OCI-LY7 (cell line): ENCODE measurements around the gene KRT83. TPM values are rescaled to one million over a fixed set of nuclear protein-coding genes. Genes with fewer than 3 reads are reported as not detected.

Source experiments
- BruUV-seq: library from RNA; stranded (reverse); fragments of 400-500 nt; replicated peaks from 2 replicates; lab custom pipeline; 2021; lab: Mats Ljungman, UMichigan
- CTCF ChIA-PET: fragments of 300-600 bp; sonication (Branson Sonifier 250); formaldehyde crosslinking; loops from one replicate; lab custom pipeline; 2022; ENCODE audit warnings: antibody characterized with exemption; ENCODE audit not compliant: unreplicated experiment; lab: Charles Lee
- POLR2A ChIA-PET: fragments of 300-600 bp; sonication (Branson Sonifier 250); formaldehyde crosslinking; loops from one replicate; lab custom pipeline; 2022; ENCODE audit warnings: antibody characterized with exemption; lab: Charles Lee
- DNase-seq: peaks from one replicate; pipeline ENCODE4 v3.0.0-alpha.2; 2015; ENCODE audit warnings: low spot score
- H2AFZ ChIP-seq: fragments of 200-600 bp; sonication (generic), shearing (Covaris generic); 2 replicates; pipeline ENCODE4 v1.6.1; 2014; ENCODE audit warnings: mild to moderate bottlenecking, antibody characterized with exemption, low read length, moderate library complexity
- H3K27ac ChIP-seq: fragments of 200-600 bp; sonication (generic); 2 replicates; pipeline ENCODE4 v1.5.1; 2014; ENCODE audit warnings: mixed run types, low read depth, mild to moderate bottlenecking, moderate library complexity, low read length, inconsistent platforms; ENCODE audit not compliant: poor library complexity, severe bottlenecking
- H3K36me3 ChIP-seq: fragments of 200-600 bp; sonication (generic); 2 replicates; pipeline ENCODE4 v1.6.1; 2014; ENCODE audit warnings: mild to moderate bottlenecking, antibody characterized with exemption, low read length, moderate library complexity, mixed read lengths; ENCODE audit not compliant: insufficient read depth
- H3K4me1 ChIP-seq: fragments of 200-600 bp; sonication (generic); 2 replicates; pipeline ENCODE4 v1.5.1; 2014; ENCODE audit warnings: mild to moderate bottlenecking, low read length; ENCODE audit not compliant: insufficient read depth, poor library complexity, severe bottlenecking
- H3K4me2 ChIP-seq: fragments of 200-600 bp; sonication (generic); 2 replicates; pipeline ENCODE4 v1.6.1; 2014; ENCODE audit warnings: mild to moderate bottlenecking, low read length
- H3K4me3 ChIP-seq: fragments of 200-600 bp; sonication (generic); 2 replicates; pipeline ENCODE4 v1.5.1; 2014; ENCODE audit warnings: mild to moderate bottlenecking, low read depth, low read length; ENCODE audit not compliant: poor library complexity, severe bottlenecking
- H3K79me2 ChIP-seq: fragments of 200-600 bp; sonication (generic); 2 replicates; pipeline ENCODE4 v1.6.1; 2016; ENCODE audit warnings: low read depth, mild to moderate bottlenecking, low read length, moderate library complexity, mixed read lengths; ENCODE audit not compliant: insufficient read depth
- H3K9me2 ChIP-seq: fragments of 200-600 bp; sonication (generic); 2 replicates; pipeline ENCODE4 v1.6.1; 2016; ENCODE audit warnings: mild to moderate bottlenecking, low read length, mixed read lengths; ENCODE audit not compliant: insufficient read depth
- H3K9me3 ChIP-seq: fragments of 200-600 bp; sonication (generic); 2 replicates; pipeline ENCODE4 v1.6.1; 2014; ENCODE audit warnings: mild to moderate bottlenecking, mixed run types, low read length, mixed read lengths
- H4K20me1 ChIP-seq: fragments of 200-600 bp; sonication (generic); 2 replicates; pipeline ENCODE4 v1.6.1; 2014; ENCODE audit warnings: mild to moderate bottlenecking, antibody characterized with exemption, low read length, moderate library complexity, mixed read lengths; ENCODE audit not compliant: insufficient read depth
- EZH2phosphoT487 ChIP-seq: fragments of 200-600 bp; sonication (generic); IDR thresholded peaks from 2 replicates; pipeline ENCODE4 v1.6.1; 2018; ENCODE audit warnings: low read depth, borderline replicate concordance, mild to moderate bottlenecking, mixed run types, antibody characterized with exemption, low read length, moderate library complexity, mixed read lengths
- intact Hi-C: fragments of 100-400 bp; cut with micrococcal nuclease; formaldehyde crosslinking; loops from one replicate; pipeline ENCODE4 v1.10.0; 2022; ENCODE audit not compliant: unreplicated experiment
- total RNA-seq, 2 experiments: library from RNA; depleted of rRNA in 1 of 2; stranded (reverse); fragments of >200 nt in 1 of 2; shearing (Covaris generic) in 1 of 2; gene quantifications; 2 replicates each; pipeline ENCODE4 v1.2.3, GENCODE V29; 2014 to 2022
- TF ChIP-seq, protein P1 (sequence below): fragments of 200-600 bp; sonication (generic); conservative IDR thresholded peaks from 2 replicates; pipeline ENCODE4 v1.5.1; 2014; ENCODE audit warnings: mild to moderate bottlenecking, antibody characterized with exemption, low read length, moderate library complexity, mixed read lengths

Gene KRT83
- total RNA-seq, 2 experiments from 2014 or later = not detected

DNA sequence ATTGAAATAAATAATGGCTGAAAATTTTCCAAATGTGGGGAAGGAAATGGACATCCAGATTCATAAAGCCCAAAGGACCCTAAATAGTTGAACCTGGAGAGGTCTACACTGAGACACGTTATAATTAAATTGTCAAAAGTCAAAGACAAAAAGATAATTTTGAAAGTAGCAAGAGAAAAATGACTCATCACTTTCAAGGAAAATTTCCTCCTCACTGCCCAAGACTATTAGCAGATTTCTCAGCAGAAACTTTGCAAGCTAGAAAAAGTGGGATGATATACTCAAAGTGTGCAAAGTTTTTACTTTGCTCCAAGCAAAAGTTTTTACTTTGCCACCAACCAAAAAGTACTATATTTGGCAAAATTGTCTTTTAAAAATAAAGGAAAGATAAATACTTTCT lies 15.9 kb upstream of the KRT83 start:
- Histone ChIP-seq H3K36me3 (no peaks in the 10 kb centered on the region), H3K79me2 (no peaks in the 10 kb centered on the region), H2AFZ (no peak overlapping the region), H3K4me2 (no peak overlapping the region), H3K9me3 (no peaks in the 10 kb centered on the region), H3K4me1 (no peaks in the 10 kb centered on the region), H3K27ac (no peak overlapping the region), H4K20me1 (no peaks in the 10 kb centered on the region), H3K4me3 (no peak overlapping the region), H3K9me2 (no peaks in the 10 kb centered on the region)
- POLR2A ChIA-PET = interaction anchor here (1.2 kb wide), 1 partner anchor 17 kb away, joined by 3 read pairs; no protein-coding TSS in a partner anchor
- intact Hi-C loops = no loop called here
- no peak for DNase-seq
- TF ChIP-seq EZH2phosphoT487 = no peak
- TF ChIP-seq, protein P1, sequence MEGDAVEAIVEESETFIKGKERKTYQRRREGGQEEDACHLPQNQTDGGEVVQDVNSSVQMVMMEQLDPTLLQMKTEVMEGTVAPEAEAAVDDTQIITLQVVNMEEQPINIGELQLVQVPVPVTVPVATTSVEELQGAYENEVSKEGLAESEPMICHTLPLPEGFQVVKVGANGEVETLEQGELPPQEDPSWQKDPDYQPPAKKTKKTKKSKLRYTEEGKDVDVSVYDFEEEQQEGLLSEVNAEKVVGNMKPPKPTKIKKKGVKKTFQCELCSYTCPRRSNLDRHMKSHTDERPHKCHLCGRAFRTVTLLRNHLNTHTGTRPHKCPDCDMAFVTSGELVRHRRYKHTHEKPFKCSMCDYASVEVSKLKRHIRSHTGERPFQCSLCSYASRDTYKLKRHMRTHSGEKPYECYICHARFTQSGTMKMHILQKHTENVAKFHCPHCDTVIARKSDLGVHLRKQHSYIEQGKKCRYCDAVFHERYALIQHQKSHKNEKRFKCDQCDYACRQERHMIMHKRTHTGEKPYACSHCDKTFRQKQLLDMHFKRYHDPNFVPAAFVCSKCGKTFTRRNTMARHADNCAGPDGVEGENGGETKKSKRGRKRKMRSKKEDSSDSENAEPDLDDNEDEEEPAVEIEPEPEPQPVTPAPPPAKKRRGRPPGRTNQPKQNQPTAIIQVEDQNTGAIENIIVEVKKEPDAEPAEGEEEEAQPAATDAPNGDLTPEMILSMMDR = no peak
- CTCF ChIA-PET = no interaction called here
- BruUV-seq = no TSS peak

DNA sequence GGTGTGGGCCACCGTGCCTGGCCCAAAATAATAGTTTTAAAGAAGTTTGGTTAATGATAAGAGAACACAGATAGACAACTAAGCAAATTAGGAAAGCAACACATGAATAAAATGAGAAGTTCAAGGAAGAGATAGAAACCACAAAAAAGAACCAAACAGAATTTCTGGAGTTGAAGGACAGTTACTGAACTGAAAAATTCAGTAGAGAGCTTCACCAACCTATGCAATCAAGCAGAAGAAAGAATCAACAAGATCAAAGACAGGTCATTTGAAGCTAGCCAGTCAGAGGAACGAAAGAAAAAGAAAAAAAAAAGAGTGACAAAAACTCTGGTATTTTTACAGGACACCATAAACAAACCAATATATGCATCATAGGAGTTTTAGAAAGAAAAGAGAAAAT lies 15.4 kb upstream of the KRT83 start:
- H3K4me3 ChIP-seq = no peak overlapping the region
- H4K20me1 ChIP-seq = no peaks in the 10 kb centered on the region
- ChIA-PET CTCF (no interaction called here), POLR2A (no interaction called here)
- no peaks in the 10 kb centered on the region for H3K9me2 ChIP-seq
- no peak overlapping the region for H3K27ac ChIP-seq
- no peaks in the 10 kb centered on the region for H3K4me1 ChIP-seq
- no peak overlapping the region for H2AFZ ChIP-seq
- intact Hi-C loops = no loop called here
- DNase-seq = no peak
- no peaks in the 10 kb centered on the region for H3K79me2 ChIP-seq
- H3K4me2 ChIP-seq = no peak overlapping the region
- no peaks in the 10 kb centered on the region for H3K36me3 ChIP-seq
- BruUV-seq = no TSS peak
- no peaks in the 10 kb centered on the region for H3K9me3 ChIP-seq
- no peak for TF ChIP-seq EZH2phosphoT487
- TF ChIP-seq, protein P1 = no peak

DNA sequence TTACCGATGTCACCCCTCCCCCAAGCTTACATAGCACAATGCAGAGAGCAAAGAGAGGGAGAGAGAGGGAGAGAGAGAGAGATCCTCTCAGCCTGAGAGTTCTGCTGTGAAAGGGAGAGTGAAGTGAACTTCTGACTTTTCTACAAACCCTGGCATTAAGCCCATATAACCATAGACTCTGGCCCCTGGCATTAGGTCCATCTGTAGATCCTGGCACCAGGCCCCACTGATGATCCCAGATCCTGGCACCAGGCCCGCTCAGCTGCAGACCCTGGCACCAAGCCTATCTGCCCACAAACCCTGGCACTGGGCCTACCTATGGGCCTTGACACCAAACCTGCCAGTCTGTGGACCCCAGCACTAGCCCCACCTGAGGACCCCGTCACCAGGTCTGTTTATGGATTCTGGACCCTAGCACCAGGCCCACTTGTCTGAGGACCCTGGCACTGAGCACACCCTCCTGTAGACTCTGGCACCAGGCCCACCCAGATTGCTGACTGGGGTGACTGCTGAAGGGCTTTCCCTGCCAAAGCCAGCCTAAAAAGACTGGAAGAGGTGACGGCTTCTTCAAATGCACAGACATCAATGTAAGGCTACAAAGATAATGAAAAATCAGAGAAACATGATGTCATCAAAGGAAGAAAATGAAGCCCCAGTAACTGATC lies 14.5 kb upstream of the KRT83 start:
- no peak for DNase-seq
- POLR2A ChIA-PET = interaction anchor here (1.1 kb wide), 1 partner anchor 445 kb away, joined by 3 read pairs; no protein-coding TSS in a partner anchor
- intact Hi-C loops = no loop called here
- no peak overlapping the region for H3K27ac ChIP-seq
- H3K36me3 ChIP-seq = no peaks in the 10 kb centered on the region
- no peak for TF ChIP-seq EZH2phosphoT487
- TF ChIP-seq, protein P1 = no peak
- H2AFZ ChIP-seq = no peak overlapping the region
- CTCF ChIA-PET = no interaction called here
- H3K4me2 ChIP-seq = no peak overlapping the region
- H4K20me1 ChIP-seq = no peaks in the 10 kb centered on the region
- no peaks in the 10 kb centered on the region for H3K9me3 ChIP-seq
- H3K4me1 ChIP-seq = no peaks in the 10 kb centered on the region
- no peaks in the 10 kb centered on the region for H3K9me2 ChIP-seq
- H3K79me2 ChIP-seq = no peaks in the 10 kb centered on the region
- BruUV-seq = no TSS peak
- H3K4me3 ChIP-seq = no peak overlapping the region
